Measurements from ENCODE around the gene HSPA5.

DNA sequence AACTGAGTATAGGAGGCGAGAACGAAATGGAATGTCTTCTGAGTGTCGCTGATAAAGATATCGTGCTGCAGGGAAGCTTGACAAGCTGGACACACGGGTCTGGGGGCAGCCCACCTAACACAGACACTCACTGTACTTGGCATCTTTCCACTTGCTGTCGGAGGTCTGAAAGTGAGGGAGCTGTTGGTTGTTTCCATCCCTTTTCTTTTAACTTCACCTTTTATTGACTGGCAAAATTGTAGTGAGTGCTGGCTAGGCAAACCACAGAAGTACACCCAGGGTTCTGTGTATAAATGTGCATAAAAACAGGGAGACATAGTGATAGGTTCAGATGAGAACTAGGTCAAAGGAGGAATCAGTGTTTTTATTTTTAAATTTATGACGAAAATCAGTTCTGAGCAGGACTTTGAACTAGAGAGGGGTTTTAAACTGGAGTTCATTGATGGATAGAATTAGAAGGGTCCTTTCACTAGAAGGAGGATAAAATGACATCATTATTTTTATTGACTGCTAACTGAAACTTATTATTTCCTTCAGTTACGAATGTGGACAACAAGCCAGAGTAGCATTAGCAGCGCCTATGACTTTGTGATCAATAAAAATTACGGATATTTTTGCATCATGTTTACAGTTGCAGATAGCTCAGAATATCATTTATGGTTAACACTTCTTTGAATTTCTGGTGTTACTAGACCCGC lies 21.3 kb upstream of the HSPA5 start:
- TF ChIP-seq, protein P1, sequence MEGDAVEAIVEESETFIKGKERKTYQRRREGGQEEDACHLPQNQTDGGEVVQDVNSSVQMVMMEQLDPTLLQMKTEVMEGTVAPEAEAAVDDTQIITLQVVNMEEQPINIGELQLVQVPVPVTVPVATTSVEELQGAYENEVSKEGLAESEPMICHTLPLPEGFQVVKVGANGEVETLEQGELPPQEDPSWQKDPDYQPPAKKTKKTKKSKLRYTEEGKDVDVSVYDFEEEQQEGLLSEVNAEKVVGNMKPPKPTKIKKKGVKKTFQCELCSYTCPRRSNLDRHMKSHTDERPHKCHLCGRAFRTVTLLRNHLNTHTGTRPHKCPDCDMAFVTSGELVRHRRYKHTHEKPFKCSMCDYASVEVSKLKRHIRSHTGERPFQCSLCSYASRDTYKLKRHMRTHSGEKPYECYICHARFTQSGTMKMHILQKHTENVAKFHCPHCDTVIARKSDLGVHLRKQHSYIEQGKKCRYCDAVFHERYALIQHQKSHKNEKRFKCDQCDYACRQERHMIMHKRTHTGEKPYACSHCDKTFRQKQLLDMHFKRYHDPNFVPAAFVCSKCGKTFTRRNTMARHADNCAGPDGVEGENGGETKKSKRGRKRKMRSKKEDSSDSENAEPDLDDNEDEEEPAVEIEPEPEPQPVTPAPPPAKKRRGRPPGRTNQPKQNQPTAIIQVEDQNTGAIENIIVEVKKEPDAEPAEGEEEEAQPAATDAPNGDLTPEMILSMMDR (IDR thresholded peaks at IDR 0.05), result no peak
- TF ChIP-seq POLR2A (IDR thresholded peaks at IDR 0.05), result no peak
- TF ChIP-seq EP300 (IDR thresholded peaks at IDR 0.05), result no peak
- no peak for TF ChIP-seq POLR2AphosphoS5 (IDR thresholded peaks at IDR 0.05)
